Subcutaneous abdominal adipose tissue (tissue), 5 donors: Measurements from ENCODE around the gene RASSF1.

ENCODE experiments used
- H3K27ac ChIP-seq: one replicate; pipeline ENCODE4 v1.7.0; 2013; ENCODE audit warnings: low read depth, mild to moderate bottlenecking, inconsistent platforms, low read length, moderate library complexity
- H3K27me3 ChIP-seq, 5 donors: one replicate each; pipeline ENCODE4 v1.7.0; 2013; ENCODE audit warnings: low read length in 5 of 5, inconsistent platforms in 1 of 5; ENCODE audit not compliant: control insufficient read depth in 5 of 5, insufficient read depth in 4 of 5
- H3K36me3 ChIP-seq, 5 donors: one replicate each; pipeline ENCODE4 v1.7.0; 2013; ENCODE audit warnings: low read length in 5 of 5; ENCODE audit not compliant: control insufficient read depth in 5 of 5, insufficient read depth in 5 of 5
- H3K4me1 ChIP-seq, 5 donors: one replicate each; pipeline ENCODE4 v1.7.0; 2013; ENCODE audit warnings: low read length in 5 of 5, mild to moderate bottlenecking in 3 of 5, moderate library complexity in 1 of 5; ENCODE audit not compliant: control insufficient read depth in 5 of 5, insufficient read depth in 5 of 5
- H3K4me3 ChIP-seq, 5 donors: one replicate each; pipeline ENCODE4 v1.7.0; 2013; ENCODE audit warnings: low read length in 5 of 5, low read depth in 1 of 5
- H3K9ac ChIP-seq, 5 donors: one replicate each; pipeline ENCODE4 v1.7.0; 2013; ENCODE audit warnings: low read length in 5 of 5, mild to moderate bottlenecking in 4 of 5, moderate library complexity in 3 of 5
- H3K9me3 ChIP-seq, 5 donors: one replicate each; pipeline ENCODE4 v1.7.0; 2013; ENCODE audit warnings: low read length in 5 of 5; ENCODE audit not compliant: control insufficient read depth in 5 of 5
- donor health status: healthy.
- donor health status: healthy.
- donor health status: healthy.
- donor health status: healthy.
- donor health status: healthy.

The RASSF1 gene

GRCh38 chr3:50378757-50379156 is 38.1 kb upstream of the RASSF1 start:
- Histone ChIP-seq H3K4me3 (no peak overlapping the region), H3K27me3 (peaks cover 0 to 12% (median 0%) of the 10 kb centered on the region in 5 donors), H3K9ac (no peak overlapping the region), H3K27ac (no peak overlapping the region), H3K9me3 (no peaks in the 10 kb centered on the region), H3K36me3 (no peaks in the 10 kb centered on the region), H3K4me1 (no peaks in the 10 kb centered on the region)

DNA sequence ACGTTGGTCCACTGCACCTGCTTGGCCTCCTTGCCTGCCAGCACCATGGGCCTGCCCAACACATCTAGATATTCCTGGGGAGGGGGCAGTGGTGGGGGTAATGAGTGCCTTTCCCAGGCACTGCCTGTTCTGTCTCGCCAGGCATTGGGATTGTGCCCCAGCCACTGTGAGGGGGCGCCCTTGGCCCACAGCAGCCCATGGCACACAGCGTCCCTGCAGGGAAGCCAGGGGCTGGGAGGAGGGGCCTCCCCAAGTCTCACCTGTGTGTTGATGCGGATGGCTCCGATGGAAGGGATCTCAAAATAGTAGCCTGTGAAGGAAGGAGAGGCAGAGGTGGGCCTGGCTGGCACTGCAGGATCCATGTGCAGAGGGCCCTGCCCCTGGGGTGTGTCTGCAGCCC is 37.4 kb upstream of the RASSF1 start:
- H3K36me3 ChIP-seq = no peaks in the 10 kb centered on the region
- no peak overlapping the region for H3K9ac ChIP-seq
- H3K4me3 ChIP-seq = no peak overlapping the region
- no peaks in the 10 kb centered on the region for H3K9me3 ChIP-seq
- H3K27me3 ChIP-seq = peaks cover 0 to 12% (median 0%) of the 10 kb centered on the region in 5 donors
- H3K4me1 ChIP-seq = no peaks in the 10 kb centered on the region
- no peak overlapping the region for H3K27ac ChIP-seq

DNA sequence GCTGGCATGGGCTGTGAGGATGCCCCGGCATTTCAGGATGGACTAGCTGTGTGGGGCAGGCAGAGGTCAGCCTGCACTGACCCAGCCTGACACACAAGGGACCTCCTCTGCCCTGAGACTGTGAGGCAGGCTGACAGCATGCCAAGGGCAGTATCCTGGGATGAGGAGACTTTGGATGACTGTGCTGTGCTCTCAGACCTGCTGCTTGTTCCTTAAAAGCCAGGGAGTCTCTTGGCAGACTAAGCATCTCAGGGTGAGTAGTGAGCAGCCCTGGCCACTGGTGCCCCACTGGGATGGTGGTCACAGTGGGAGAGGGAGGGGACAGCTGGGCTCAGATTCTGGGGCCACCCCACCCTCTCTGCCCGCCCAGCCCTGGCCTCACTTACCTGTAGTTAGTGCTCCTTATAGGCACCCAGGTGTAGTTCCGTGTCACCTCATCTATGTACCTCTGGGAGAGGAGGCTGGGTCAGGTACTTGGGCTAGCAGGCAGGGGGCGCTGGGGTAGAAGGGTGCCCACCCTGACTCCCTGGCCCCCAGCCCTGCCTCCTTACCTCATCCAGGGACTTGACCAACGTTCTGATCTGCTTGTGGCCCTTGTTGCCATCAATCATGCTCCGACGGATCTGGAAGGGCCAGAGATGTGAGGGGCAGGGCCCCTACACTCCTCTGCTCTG is 34.8 kb upstream of the RASSF1 start:
- no peak overlapping the region for H3K9ac ChIP-seq
- no peaks in the 10 kb centered on the region for H3K36me3 ChIP-seq
- no peaks in the 10 kb centered on the region for H3K4me1 ChIP-seq
- no peaks in the 10 kb centered on the region for H3K9me3 ChIP-seq
- no peak overlapping the region for H3K4me3 ChIP-seq
- no peak overlapping the region for H3K27ac ChIP-seq
- peaks cover 4 to 25% (median 16%) of the 10 kb centered on the region in 5 donors for H3K27me3 ChIP-seq

- H3K4me3 ChIP-seq = no peak overlapping the region
- H3K27me3 ChIP-seq = peaks cover 8 to 26% (median 22%) of the 10 kb centered on the region in 5 donors
- no peaks in the 10 kb centered on the region for H3K9me3 ChIP-seq
- H3K36me3 ChIP-seq = no peaks in the 10 kb centered on the region
- H3K9ac ChIP-seq = no peak overlapping the region
- H3K27ac ChIP-seq = no peak overlapping the region
- H3K4me1 ChIP-seq = no peaks in the 10 kb centered on the region
These were observed 34.0 kb upstream of the RASSF1 start for GRCh38 chr3:50374363-50375257.

DNA sequence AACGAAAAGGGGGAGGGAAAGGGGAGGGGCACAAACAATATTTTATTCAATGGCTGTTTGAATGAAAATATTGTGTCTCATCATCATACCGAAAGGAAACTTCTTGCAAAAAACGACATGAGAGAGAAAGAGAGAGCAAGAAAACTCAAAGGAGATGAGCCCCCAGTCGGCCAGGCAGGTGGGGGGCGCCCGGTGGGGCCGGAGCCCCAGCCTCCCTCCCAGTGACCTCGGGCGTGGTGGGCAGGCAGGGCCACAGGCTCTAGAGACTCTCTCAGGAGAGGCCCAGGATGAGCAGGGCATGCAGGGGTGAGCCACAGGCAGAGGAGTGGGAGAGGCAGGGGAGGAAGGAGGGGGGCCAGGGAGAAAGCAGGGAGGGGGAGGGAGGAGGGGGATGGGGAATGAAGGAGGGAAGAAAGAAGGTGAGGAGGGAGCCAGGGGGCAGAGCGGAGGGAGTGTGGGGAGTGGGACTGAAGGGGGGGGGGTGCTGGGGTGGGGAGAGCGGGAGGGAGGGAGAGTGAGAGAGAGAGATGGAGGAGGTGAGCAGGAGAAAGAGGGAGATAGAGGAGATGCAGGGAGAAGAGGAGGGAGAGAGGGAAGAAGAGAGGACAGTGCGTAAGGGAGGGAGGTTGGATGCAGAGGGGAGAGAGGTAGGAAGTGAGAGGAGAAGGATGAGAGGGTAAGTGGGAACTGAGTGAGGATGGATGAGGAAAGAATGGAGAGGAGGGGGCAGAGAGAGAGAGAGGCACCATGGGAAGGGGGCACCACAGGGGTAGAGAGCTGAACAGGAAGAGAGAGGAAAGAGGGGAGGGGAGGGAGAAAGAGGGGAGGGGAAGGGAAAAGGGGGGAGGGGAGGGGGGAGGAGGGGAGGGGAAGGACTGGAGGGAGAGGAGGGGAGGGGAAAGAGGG is 32.8 kb upstream of the RASSF1 start:
- Histone ChIP-seq H3K4me1 (no peaks in the 10 kb centered on the region), H3K9me3 (no peaks in the 10 kb centered on the region), H3K9ac (no peak overlapping the region), H3K27ac (no peak overlapping the region), H3K27me3 (peaks cover 16 to 34% (median 25%) of the 10 kb centered on the region in 5 donors), H3K4me3 (no peak overlapping the region), H3K36me3 (no peaks in the 10 kb centered on the region)

GRCh38 chr3:50372349-50372748 is 31.7 kb upstream of the RASSF1 start:
- H3K9me3 ChIP-seq = no peaks in the 10 kb centered on the region
- H3K9ac ChIP-seq = no peak overlapping the region
- no peak overlapping the region for H3K27ac ChIP-seq
- H3K4me1 ChIP-seq = no peaks in the 10 kb centered on the region
- H3K36me3 ChIP-seq = no peaks in the 10 kb centered on the region
- H3K27me3 ChIP-seq = peaks cover 19 to 39% (median 25%) of the 10 kb centered on the region in 5 donors
- no peak overlapping the region for H3K4me3 ChIP-seq

- Histone ChIP-seq H3K9me3 (no peaks in the 10 kb centered on the region), H3K27ac (no peak overlapping the region), H3K4me1 (no peaks in the 10 kb centered on the region), H3K9ac (no peak overlapping the region), H3K4me3 (no peak overlapping the region), H3K27me3 (peaks cover 22 to 41% (median 29%) of the 10 kb centered on the region in 5 donors), H3K36me3 (no peaks in the 10 kb centered on the region)
These were observed 30.6 kb upstream of the RASSF1 start for GRCh38 chr3:50371133-50371685.

- Histone ChIP-seq H3K4me1 (peaks cover 0 to 2% (median 1%) of the 10 kb centered on the region in 5 donors), H3K4me3 (no peak overlapping the region), H3K9ac (no peak overlapping the region), H3K36me3 (no peaks in the 10 kb centered on the region), H3K9me3 (no peaks in the 10 kb centered on the region), H3K27me3 (peaks cover 22 to 44% (median 31%) of the 10 kb centered on the region in 5 donors), H3K27ac (no peak overlapping the region)
These were observed 30.0 kb upstream of the RASSF1 start for GRCh38 chr3:50370594-50370993.

DNA sequence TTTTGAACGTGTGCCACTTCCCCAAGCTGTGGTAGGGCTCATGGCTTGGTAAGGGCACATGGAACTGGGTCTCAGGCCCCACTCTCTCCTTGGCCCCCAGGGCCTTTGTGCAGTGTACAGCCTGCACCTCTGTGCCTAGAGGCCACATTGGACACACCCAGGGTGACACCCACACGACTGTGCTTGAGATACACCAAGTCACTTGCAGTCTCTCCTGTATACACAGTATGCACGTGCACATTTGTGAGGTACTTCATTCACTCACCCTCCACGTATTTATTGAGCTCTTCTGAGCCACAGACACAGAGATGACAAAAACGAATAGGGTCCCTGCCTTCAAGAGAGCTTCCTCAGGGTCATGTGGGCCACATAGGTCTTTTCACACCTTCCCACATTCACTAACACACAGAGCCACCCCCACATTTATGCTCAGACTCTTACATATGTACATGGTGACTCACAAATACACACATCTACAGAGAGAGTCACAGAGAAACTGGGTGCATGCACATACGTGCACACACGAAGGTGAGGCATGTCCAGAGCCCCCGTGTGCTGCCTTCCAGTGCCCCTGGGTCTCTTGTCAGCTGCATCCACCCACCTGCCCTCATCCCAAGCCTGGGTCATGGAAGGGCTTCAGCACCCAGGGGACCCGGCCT is 28.5 kb upstream of the RASSF1 start:
- Histone ChIP-seq H3K9ac (no peak overlapping the region), H3K27ac (no peak overlapping the region), H3K27me3 (peaks cover 22 to 41% (median 29%) of the 10 kb centered on the region in 5 donors), H3K4me1 (peaks cover 0 to 13% (median 12%) of the 10 kb centered on the region in 5 donors), H3K9me3 (no peaks in the 10 kb centered on the region), H3K36me3 (no peaks in the 10 kb centered on the region), H3K4me3 (no peak overlapping the region)
